ENCODE results near the gene SLC5A1.

DNA sequence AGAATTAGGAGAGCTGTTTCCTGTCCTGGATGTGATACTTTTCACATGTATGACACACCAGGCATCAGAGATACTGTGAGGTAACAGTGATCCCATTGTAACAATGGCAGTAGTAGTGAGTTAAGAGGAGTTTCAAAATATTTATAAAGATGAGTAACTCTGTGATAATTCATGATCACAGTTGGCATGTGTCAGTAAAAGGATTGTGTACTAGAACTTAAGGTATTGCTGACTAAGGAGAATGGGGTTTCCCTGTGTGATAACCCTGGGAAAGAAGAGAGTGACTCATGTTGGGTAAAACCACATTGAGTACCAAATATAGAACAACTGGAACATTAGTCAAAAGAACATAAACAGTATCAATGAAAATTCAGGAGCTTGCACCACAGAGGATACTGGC lies 22.9 kb upstream of the SLC5A1 start:
- TF ChIP-seq POLR2A (IDR thresholded peaks at IDR 0.05) (no peak), POLR2AphosphoS5 (IDR thresholded peaks at IDR 0.05) (no peak)
- TF ChIP-seq, protein P1, sequence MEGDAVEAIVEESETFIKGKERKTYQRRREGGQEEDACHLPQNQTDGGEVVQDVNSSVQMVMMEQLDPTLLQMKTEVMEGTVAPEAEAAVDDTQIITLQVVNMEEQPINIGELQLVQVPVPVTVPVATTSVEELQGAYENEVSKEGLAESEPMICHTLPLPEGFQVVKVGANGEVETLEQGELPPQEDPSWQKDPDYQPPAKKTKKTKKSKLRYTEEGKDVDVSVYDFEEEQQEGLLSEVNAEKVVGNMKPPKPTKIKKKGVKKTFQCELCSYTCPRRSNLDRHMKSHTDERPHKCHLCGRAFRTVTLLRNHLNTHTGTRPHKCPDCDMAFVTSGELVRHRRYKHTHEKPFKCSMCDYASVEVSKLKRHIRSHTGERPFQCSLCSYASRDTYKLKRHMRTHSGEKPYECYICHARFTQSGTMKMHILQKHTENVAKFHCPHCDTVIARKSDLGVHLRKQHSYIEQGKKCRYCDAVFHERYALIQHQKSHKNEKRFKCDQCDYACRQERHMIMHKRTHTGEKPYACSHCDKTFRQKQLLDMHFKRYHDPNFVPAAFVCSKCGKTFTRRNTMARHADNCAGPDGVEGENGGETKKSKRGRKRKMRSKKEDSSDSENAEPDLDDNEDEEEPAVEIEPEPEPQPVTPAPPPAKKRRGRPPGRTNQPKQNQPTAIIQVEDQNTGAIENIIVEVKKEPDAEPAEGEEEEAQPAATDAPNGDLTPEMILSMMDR (IDR thresholded peaks at IDR 0.05): no peak
